HG03460 (cell line): ENCODE results near the gene ADAMTS14.
"Not testable (repeated sequence)": the region's sequence is repeated elsewhere in the genome, so short reads cannot be mapped to it uniquely, and the experiment has no call there.

Experiments
- ATAC-seq: cut with Tn5 transposase; IDR thresholded peaks from one replicate; pipeline ENCODE4 v1.9.1; 2021; ENCODE audit not compliant: unreplicated experiment

Gene ADAMTS14

DNA sequence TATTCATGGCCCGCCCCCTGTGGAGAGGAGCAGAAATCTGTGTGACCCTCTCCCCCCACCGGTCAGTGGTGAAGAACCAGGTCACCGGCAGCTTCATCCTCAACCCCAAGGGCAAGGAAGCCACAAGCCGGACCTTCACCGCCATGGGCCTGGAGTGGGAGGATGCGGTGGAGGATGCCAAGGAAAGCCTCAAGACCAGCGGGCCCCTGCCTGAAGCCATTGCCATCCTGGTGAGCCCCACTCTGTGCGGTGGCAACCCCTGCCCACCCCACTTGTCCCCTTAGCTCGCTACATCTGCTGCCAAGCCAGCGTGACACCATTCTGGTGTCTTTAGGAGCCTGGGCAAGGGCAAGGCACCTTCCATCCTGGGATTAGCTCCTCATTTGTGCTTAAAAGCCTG, 77.5 kb downstream of the ADAMTS14 start:
- ATAC-seq = no peak

DNA sequence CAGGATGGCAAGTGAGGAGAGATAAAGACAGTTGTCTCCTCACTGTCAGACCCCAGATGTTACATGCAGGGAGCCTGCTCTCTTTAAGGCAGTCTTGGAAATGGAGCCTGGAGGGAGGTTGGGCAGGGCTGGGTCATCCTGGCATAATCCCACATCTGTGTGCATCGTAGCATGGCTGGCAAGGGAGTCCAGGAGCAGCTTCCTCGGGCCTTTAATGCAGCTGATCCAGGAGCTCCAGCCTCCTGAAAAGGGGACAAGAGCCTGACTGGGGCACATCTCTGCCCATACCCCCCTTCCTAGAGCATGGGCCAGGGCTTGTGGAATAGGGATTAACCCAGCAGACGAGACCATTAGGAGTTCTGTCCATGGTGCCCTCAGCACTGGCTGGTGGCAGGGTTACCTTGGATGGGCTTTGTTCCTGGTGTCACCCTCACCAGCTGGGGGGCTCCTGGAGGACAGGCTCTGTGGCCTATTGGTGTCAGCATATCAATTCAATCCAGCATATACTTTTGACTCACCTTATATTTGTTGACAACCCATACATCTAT, 77.9 kb downstream of the ADAMTS14 start:
- ATAC-seq = no peak

DNA sequence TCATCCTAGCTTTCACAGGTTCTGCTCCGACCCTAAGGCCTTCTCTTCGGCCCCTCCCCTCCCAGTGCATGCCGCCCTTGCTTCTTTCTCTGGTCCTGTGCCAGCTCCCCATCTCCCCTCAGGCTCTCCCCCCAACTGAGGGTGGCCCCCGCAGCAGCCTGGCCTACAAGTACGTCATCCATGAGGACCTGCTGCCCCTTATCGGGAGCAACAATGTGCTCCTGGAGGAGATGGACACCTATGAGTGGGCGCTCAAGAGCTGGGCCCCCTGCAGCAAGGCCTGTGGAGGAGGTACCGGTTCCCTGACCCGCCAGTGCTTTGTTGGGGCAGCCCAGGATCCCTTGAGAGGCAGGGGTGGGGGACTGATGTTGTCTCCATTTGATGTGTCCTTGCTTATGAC, 79.0 kb downstream of the ADAMTS14 start:
- ATAC-seq = no peak

DNA sequence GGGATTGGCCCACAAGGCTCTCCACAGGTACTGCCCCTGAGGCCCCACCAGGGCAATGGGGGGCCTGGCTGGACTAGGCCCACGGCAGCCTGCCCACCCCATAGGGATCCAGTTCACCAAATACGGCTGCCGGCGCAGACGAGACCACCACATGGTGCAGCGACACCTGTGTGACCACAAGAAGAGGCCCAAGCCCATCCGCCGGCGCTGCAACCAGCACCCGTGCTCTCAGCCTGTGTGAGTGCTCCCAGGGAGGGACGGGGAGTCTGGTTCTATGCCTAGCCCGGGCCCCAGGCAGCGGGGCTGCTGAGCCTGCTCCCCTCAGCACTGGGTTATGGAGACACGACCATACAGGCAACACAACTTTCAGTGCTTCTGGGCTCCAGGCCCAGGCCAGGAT, 79.7 kb downstream of the ADAMTS14 start:
- no peak for ATAC-seq

DNA sequence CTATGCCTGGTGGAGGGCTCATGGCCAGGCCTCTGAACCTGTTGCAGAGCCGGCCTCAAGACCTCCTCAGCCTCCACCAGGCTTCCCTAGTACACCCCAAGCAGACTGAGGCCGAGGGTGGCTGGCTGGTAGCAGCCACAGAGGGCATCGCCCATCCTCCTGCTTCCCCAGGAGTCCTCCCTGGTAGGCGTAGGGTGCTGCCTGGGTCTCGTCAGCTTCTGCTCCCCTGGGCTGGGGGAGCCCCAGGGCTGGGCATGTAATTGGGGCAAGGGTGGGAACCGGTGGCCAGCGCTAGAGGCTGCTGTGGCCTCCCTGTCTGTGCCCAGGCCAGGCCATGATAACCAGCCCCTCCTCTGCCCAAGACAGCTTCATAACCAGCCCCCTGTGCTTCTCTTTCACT, 80.3 kb downstream of the ADAMTS14 start:
- ATAC-seq = no peak

DNA sequence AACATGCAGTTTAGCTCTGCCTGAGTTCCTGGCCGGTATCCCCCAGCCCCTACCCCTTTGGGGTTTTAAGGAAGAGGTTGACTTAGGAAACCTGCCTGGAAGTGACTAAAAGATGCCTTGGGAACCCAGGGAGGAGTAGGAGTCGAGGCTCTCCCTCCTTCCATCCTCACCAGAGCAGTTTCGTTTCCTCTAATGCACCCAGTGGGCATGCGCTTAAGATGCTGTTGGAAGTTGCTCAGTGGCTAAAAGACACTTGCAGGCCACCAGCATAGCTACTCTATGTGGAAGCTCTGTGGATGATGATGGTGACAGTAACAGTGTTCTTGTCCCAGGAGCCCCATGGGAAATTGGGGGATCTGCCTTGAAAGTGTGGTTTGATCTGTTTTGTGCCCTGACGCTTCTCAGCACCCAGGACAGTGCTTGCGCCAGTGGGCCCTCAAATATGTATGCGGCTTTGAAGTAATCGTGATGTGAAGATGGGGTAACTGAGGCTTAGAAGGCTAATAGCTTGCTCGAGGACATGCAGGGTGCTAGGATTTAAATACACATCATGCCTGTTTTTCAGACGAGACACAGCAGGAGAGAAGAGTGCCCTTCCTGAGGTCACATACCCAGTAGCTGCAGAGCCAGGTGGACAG, 80.8 kb downstream of the ADAMTS14 start:
- no peak for ATAC-seq

GRCh38 chr10:70753841-70754621, 81.7 kb downstream of the ADAMTS14 start:
- no peak for ATAC-seq

DNA sequence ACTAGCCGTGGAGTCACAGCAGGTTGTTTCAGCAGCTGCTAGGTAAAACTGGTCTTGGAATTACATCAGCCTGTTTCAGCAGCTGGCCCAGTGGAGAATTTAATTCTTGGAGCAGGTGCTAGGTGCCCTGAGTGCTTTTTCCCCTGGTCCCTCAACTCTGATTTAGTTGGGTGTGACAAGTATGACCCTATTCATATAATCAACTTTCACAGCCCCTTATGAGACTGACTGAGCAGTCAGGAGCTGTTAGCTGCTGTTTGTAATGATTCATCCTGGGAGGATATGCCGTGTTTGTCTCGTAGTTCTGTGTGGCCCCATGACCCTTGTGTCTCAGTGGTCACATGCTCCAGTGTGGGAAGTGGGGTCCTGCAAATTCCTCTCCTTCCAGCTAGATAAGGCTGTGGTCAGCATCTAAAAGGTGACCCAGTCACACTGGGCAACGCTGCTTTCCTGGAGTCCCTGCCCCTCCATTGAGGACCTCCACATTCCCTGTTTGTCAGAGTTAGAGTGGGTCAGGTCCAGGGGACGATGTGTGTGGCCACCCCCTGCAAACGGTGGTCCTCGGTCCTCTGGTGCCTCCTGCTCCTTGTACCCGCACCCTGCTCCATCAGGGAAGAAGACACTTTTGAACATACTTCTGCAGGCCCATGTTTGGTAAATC, 84.5 kb downstream of the ADAMTS14 start:
- ATAC-seq = no peak

GRCh38 chr10:70757856-70758255, 85.5 kb downstream of the ADAMTS14 start:
- ATAC-seq = no peak

GRCh38 chr10:70758757-70759514, 86.6 kb downstream of the ADAMTS14 start:
- no peak for ATAC-seq

GRCh38 chr10:70759781-70760180, 87.5 kb downstream of the ADAMTS14 start:
- no peak for ATAC-seq

DNA sequence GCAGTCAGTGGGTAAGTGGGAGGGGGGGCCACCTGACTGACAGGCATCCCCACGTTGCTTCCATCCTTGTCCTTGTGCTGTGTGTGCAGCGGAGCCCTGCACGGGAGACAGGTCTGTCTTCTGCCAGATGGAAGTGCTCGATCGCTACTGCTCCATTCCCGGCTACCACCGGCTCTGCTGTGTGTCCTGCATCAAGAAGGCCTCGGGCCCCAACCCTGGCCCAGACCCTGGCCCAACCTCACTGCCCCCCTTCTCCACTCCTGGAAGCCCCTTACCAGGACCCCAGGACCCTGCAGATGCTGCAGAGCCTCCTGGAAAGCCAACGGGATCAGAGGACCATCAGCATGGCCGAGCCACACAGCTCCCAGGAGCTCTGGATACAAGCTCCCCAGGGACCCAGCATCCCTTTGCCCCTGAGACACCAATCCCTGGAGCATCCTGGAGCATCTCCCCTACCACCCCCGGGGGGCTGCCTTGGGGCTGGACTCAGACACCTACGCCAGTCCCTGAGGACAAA, 88.0 kb downstream of the ADAMTS14 start:
- no peak for ATAC-seq

- no peak for ATAC-seq
These were observed 88.8 kb downstream of the ADAMTS14 start for GRCh38 chr10:70761031-70761601.

GRCh38 chr10:70761727-70762350, 89.5 kb downstream of the ADAMTS14 start:
- no peak for ATAC-seq

DNA sequence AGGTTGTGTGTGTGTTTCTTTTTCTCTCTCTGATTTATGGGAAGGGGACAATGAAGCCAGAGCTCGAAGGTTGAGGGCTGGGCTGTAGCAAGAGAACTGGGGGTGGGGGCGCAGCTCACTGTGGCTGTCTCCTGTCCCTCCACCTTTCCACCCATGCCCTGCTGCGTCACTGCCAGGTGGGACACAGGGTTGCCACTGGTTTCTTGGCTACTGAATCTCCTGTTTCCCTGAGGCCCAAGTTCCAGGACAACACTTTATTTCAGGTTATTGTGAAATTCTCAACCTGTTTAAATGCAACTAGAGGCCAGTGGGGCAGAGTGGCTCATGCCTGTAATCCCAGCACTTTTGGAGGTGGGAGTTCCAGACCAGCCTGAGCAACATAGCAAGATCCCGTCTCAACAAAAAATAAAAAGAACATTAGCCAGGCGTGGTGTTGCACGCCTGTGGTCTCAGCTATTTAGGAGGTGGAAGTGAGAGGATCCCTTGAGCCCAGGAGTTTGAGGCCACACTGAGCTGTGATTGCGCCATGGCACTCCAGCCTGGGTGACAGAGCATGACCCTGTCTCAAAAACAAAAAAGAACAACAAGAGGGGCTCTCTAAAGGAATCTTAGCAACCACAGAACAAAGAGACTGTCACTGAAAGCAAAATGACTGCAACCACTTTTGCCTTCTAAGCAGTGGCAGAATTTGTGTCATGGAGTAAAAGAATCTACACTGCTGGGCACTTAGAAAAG, 90.3 kb downstream of the ADAMTS14 start:
- ATAC-seq = no peak

GRCh38 chr10:70763567-70763966, 91.3 kb downstream of the ADAMTS14 start:
- ATAC-seq = no peak

- ATAC-seq = no peak
These were observed 93.7 kb downstream of the ADAMTS14 start for GRCh38 chr10:70765794-70766594.

DNA sequence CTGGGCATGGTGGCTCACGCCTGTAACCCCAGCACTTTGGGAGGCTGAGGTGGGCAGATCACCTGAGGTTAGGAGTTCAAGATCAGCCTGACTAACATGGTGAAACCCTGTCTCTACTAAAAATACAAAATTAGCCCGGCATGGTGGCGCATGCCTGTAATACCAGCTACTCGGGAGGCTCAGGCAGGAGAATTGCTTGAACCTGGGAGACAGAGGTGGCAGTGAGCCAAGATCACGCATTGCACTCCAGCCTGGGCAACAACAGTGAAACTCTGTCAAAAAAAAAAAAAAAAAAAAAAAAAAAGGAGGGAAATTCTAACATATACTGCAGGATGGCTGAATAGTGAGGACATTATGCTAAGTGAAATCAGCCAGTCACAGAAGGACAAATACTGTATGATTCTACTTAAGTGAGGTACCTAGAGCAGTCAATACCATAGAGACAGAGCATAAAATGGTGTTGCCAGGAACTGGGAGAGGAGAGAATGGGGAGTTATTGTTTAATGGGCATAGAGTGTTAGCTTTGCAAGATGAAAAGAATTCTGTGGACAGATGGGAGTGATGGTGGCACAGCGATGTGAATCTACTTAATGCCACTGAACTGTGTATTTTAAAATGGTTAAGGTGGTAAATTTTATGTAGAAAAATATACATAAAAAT, 95.8 kb downstream of the ADAMTS14 start:
- not testable (repeated sequence) for ATAC-seq
